GM19455 (cell line): ENCODE results near the gene NDN.

Source experiments
- ATAC-seq: cut with Tn5 transposase; IDR thresholded peaks from one replicate; pipeline ENCODE4 v1.9.1; 2021; ENCODE audit not compliant: unreplicated experiment

NDN gene

DNA sequence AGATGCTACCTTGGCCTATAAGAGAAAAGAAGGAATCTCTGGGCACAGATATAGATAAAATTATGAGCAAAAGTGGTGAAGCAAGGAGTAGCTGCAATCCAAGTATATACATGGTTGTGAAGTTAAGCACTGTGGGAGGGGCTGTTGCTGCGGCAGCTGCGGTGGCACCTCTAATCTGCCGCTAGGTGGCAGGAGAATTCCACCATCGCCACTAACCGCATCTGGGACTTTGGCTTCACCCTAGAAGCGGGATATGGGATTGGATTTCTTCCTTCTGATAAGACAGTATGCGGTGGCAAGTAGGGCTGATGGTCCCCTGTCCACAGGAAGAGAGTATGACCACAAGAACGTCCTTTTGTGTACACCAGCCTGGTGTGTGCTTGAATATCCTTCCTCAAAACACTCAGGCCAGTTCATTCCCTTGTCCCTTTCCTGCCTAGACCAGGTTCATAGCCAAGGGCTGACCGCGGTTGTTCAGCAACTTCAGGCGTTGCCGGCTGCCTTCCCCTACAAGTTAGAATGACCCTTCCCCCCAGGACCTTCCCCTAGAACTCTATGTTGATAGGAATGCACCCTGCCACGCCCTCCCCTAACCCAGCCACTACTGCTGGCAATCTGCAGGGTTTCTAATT, 44.6 kb downstream of the NDN start:
- ATAC-seq, result no peak
